OCI-M2 (cell line): Measurements from ENCODE around the gene NUP210L.
"Not testable (repeated sequence)": the region's sequence is repeated elsewhere in the genome, so short reads cannot be mapped to it uniquely, and the experiment has no call there.

Source experiments
- DNase-seq: peaks from one replicate; lab custom pipeline; 2025; ENCODE audit not compliant: unreplicated experiment; lab: John Stamatoyannopoulos, UW

NUP210L gene

DNA sequence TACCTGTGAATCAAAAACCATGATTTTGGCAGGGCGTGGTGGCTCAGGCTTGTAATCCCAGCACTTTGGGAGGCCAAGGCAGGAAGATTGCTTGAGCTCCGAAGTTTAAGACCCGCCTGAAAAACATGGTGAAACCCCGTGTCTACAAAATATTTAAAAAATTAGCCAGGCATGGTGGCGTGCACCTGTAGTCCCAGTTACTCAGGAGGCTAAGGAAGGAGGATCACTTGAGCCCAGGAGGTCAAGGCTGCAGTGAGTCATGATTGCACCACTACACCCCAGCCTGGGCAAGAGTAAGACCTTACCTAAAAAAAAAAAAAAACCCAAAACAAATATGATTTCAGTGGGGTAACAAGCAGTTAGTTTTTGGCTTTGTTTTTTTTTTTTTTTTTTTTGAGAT, 54.7 kb downstream of the NUP210L start:
- not testable (repeated sequence) for DNase-seq

GRCh38 chr1:154097873-154098272, 57.0 kb downstream of the NUP210L start:
- no peak for DNase-seq

- no peak for DNase-seq
Observed at GRCh38 chr1:154095456-154096060, 59.3 kb downstream of the NUP210L start.

DNA sequence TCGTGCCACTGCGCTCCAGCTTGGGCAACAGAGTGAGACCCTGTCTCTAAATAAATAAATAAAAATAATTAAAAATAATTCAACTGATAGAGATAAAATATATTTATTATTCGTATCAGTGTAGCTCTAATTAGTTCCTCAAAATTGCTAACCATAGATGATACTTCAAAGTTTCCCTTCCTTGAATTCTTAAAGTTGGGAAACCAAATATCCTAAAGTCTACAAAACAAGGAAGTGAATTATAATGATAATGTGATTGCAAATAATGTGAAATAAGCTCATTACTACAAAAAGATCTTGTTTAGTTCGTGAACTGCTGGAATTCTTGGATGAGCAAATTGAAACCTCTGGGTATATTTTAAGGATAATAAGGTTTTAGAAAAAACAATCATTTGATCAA, 60.5 kb downstream of the NUP210L start:
- no peak for DNase-seq

DNA sequence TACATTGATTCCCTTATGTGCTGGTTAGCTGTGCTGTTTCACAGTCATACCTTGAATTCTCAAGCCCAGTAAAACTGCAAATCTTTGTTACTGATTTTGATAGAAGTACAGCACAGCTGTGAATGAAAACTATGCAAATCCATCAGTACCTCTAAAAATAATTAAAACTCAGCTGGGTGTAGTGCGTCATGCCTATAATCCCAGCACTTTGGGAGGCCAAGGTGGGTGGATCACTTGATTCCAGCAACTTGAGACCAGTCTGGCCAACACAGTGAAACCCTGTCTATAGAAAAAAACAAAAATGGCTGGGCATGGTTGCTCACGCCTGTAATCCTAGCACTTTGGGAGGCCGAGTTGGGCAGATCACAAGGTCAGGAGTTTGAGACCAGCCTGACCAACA, 61.2 kb downstream of the NUP210L start:
- no peak for DNase-seq

DNA sequence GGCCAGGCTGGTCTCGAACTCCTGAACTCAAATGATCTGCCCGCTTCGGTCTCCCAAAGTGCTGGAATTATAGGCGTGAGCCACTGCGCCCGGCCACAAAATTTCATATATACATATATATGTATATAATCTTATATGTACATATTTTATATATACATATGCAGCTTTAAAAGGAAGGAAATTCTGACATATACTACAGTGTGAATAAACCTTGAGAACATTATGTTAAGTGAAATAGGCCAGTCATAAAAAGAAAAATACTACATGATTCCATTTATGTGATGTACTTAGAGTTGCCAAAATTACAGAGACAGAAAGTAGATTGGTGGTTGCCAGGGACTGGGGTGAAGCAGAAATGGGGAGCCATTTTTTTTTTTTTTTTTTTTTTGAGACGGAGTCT, 63.2 kb downstream of the NUP210L start:
- no peak for DNase-seq

DNA sequence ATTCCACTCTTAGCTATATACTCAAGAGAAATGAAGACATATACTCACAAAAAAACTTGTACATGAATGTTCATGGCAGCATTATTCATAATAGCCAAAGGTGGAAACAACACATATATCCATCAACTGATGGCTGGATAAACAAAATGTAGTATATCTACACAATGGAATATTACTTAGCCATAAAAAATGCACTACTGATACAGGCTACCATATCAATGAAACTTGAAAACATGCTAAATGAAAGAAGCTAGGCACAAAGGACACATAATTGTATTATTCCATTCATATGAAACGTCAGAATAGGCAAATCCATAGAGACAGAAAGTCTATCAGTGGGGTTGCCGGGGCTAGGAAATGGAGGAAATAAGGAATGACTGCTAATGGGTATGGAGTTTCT, 67.3 kb downstream of the NUP210L start:
- DNase-seq = no peak

- DNase-seq = not testable (repeated sequence)
Observed at GRCh38 chr1:154083057-154083456, 71.8 kb downstream of the NUP210L start.

DNA sequence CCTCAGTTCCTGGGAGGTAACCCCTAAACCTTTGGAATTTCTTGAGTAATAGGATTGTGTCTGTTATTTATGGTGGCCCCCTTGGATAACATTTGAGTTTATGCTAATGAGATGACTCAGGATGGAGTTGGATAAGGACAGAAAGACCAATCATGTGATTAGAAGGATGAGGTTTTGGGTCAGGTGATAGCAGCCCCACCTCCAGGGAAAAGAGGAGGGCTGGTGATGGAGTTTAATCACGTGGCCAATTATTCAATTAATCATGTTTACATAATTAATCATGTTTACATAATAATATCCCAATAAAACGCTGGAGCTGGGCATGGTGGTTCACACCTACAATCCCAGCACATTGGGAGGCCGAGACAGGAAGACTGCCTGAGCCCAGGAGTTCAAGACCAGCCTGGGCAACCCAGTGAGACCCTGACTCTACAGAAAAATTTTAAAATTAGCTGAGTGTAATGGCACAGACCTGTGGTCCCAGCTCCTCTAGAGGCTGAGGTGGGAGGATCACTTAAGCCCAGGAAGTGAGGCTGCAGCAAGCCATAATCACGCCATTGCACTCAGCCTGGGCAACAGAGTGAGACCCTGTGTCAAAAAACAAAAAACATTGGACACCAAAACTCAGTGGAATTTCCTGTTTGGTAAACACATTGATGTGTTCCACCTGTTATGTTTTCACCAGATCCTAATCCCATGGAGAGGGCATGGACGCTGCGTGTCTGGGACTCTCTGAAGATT, 73.3 kb downstream of the NUP210L start:
- no peak for DNase-seq

- DNase-seq = no peak
Observed at GRCh38 chr1:154076413-154076812, 78.5 kb downstream of the NUP210L start.

DNA sequence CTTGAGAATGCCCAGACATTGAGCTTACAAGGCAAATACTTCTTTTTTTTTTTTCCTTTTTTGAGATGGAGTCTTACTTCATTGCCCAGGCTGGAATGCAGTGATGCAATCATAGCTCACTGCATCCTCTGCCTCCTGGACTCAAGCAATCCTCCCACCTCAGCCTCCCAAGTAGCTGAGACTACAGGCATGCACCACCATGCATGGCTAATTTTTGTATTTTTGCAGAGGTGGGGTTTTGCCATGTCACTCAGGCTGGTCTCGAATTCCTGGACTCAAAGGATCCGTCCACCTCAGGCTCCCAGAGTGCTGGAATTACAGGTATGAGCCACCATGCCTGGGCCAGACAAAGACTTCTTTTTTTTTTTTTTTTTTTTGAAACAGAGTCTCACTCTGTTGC, 79.1 kb downstream of the NUP210L start:
- DNase-seq = no peak

- no peak for DNase-seq
Observed at GRCh38 chr1:154062309-154062708, 92.6 kb downstream of the NUP210L start.

- DNase-seq = not testable (repeated sequence)
Observed at GRCh38 chr1:154047436-154047835, 107.4 kb downstream of the NUP210L start.

GRCh38 chr1:154033697-154034096, 121.2 kb downstream of the NUP210L start:
- DNase-seq = not testable (repeated sequence)

- DNase-seq = no peak
Observed at GRCh38 chr1:154019940-154020339, 134.9 kb downstream of the NUP210L start.

DNA sequence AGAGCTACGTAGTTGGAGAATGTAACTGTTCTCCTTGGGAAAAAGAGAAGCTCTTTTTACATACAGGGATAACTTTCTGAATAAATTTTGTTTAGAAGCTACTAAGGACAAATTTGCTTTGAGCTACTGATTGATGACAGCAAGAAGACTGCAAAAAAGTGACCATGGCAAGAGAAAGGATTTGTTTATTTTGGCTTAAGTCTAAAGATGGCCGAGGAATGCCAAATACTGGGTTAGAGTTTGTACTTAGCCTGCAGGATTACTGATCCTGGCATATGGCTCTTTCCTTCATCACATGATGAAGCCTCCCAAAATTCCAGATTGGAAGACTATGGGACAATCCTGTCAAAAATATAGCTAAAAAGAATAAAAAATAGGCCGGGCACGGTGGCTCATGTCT, 135.6 kb downstream of the NUP210L start:
- no peak for DNase-seq

DNA sequence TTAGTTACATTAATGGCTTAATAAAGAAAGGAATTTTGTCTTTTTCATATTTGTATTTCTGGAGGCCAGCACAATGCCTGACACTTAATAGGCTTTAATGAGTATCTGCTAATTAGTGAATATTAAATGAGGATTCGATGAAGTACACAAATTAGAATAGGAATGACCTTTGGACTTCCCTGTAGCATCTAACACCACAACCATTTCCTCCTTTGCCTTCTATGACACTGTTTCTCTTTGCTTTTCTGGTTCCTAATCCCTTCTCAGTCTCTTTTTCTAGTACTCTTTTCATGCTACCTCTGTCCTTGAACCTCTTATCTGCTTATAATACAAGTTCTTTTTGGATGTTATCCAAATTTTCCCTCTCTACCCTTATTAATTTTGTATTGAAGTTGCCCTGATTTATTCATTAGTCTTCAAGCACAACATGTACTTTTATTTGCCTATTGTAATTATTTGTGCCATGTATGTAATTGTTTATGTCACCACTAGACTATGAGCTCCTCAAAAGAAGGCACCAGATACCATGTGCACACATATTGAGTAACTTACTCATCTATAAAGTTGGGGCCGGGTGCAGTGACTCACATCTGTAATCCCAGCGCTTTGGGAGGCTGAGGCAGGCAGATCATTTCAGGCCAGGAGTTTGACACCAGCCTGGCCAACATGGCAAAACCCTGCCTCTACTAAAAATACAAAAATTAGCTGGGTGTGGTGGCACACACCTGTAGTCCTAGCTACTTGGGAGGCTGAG, 140.5 kb downstream of the NUP210L start:
- DNase-seq = no peak

GRCh38 chr1:154012543-154012942, 142.3 kb downstream of the NUP210L start:
- DNase-seq = not testable (repeated sequence)

- no peak for DNase-seq
Observed at GRCh38 chr1:154012129-154012528, 142.7 kb downstream of the NUP210L start.

DNA sequence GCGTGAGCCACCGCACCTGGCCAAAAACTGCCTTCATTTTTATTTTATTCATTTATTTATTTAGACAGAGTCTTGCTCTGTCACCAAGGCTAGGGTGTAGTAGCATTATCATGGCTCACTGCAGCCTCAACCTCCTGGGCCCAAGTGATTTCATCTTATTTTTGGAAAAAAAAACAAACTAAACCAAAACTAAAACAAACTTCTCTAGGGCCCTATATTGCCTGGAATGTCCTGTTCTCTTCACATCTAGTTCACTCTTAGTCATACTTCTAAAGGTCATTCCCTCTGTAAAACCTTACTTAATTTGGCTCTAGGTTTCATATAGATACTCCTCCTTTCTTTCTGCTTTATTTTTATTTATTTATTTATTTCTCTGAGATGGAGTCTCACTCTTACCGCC, 148.7 kb downstream of the NUP210L start:
- no peak for DNase-seq

GRCh38 chr1:154000420-154000819, 154.5 kb downstream of the NUP210L start:
- DNase-seq = no peak

GRCh38 chr1:153996882-153997281, 158.0 kb downstream of the NUP210L start:
- not testable (repeated sequence) for DNase-seq
